HepG2 (cell line): Measurements from ENCODE around the gene RPS6KL1. TPM values are rescaled to one million over a fixed set of nuclear protein-coding genes. Genes with fewer than 3 reads are reported as not detected.

Experiments used
- BHLHE40 ChIP-seq: IDR thresholded peaks from 2 replicates; pipeline ENCODE4 v1.6.1; 2011; ENCODE audit warnings: low read length, improper control_type of control experiment
- HIVEP1 ChIP-seq: sonication (generic); formaldehyde crosslinking; IDR thresholded peaks from 2 replicates; pipeline ENCODE4 v1.4.0; 2020; ENCODE audit warnings: mild to moderate bottlenecking, missing genetic modification reagents
- KDM4B ChIP-seq: sonication (generic); formaldehyde crosslinking; IDR thresholded peaks from 2 replicates; pipeline ENCODE4 v1.4.0; 2020; ENCODE audit warnings: missing genetic modification reagents
- MXD3 ChIP-seq: IDR thresholded peaks from 2 replicates; pipeline ENCODE4 v1.6.1; 2016; ENCODE audit warnings: mild to moderate bottlenecking, missing biosample characterization, missing genetic modification reagents
- NFE2L1 ChIP-seq: sonication (generic); formaldehyde crosslinking; IDR thresholded peaks from 2 replicates; pipeline ENCODE4 v1.4.0; 2020; ENCODE audit warnings: missing genetic modification reagents, mild to moderate bottlenecking, borderline replicate concordance
- ONECUT2 ChIP-seq: sonication (generic); formaldehyde crosslinking; IDR thresholded peaks from 2 replicates; pipeline ENCODE4 v1.4.0; 2020; ENCODE audit warnings: missing genetic modification reagents
- USF2 ChIP-seq, 2 experiments: sonication (generic) in 1 of 2; formaldehyde crosslinking in 1 of 2; IDR thresholded peaks; 2 replicates each; pipeline versions ENCODE4 v1.5.1 to v1.6.1; 2011 to 2020; ENCODE audit warnings: borderline replicate concordance in 1 of 2, low read depth in 1 of 2, low read length in 1 of 2, mild to moderate bottlenecking in 1 of 2, missing genetic modification reagents in 1 of 2, moderate library complexity in 1 of 2
- YEATS4 ChIP-seq: sonication (generic); formaldehyde crosslinking; IDR thresholded peaks from 2 replicates; pipeline ENCODE4 v1.4.0; 2020; ENCODE audit warnings: missing genetic modification reagents, borderline replicate concordance
- ZBTB20 ChIP-seq: sonication (generic); formaldehyde crosslinking; IDR thresholded peaks from 2 replicates; pipeline ENCODE4 v1.8.1; 2023; ENCODE audit warnings: missing genetic modification reagents, low read depth, mild to moderate bottlenecking, borderline replicate concordance
- ZC3H4 ChIP-seq: sonication (generic); formaldehyde crosslinking; IDR thresholded peaks from 2 replicates; pipeline ENCODE4 v1.4.0; 2020; ENCODE audit warnings: missing genetic modification reagents, borderline replicate concordance
- ZMYM2 ChIP-seq: sonication (generic); formaldehyde crosslinking; IDR thresholded peaks from 2 replicates; pipeline ENCODE4 v1.8.0; 2022; ENCODE audit warnings: mild to moderate bottlenecking, missing genetic modification reagents
- ZNF12 ChIP-seq: sonication (generic); formaldehyde crosslinking; IDR thresholded peaks from 2 replicates; pipeline ENCODE4 v1.5.0; 2020; ENCODE audit warnings: missing genetic modification reagents
- ZNF274 ChIP-seq: sonication (generic); formaldehyde crosslinking; IDR thresholded peaks from 2 replicates; pipeline ENCODE4 v1.5.1; 2020; ENCODE audit warnings: mild to moderate bottlenecking, missing genetic modification reagents
- ZNF3 ChIP-seq: IDR thresholded peaks from 2 replicates; pipeline ENCODE4 v1.7.0; 2017; ENCODE audit warnings: inconsistent platforms
- ZNF335 ChIP-seq: sonication (generic); formaldehyde crosslinking; IDR thresholded peaks from 2 replicates; pipeline ENCODE4 v1.4.0; 2020; ENCODE audit warnings: missing genetic modification reagents
- ZNF503 ChIP-seq: sonication (generic); formaldehyde crosslinking; IDR thresholded peaks from 2 replicates; pipeline ENCODE4 v1.4.0; 2020; ENCODE audit warnings: missing genetic modification reagents
- ZNF512B ChIP-seq: sonication (generic); formaldehyde crosslinking; IDR thresholded peaks from 2 replicates; pipeline ENCODE4 v1.5.1; 2020; ENCODE audit warnings: missing genetic modification reagents, mild to moderate bottlenecking, borderline replicate concordance
- ZNF530 ChIP-seq: sonication (generic); formaldehyde crosslinking; IDR thresholded peaks from 2 replicates; pipeline ENCODE4 v1.5.0; 2020; ENCODE audit warnings: low read depth, mild to moderate bottlenecking, missing genetic modification reagents
- ZNF557 ChIP-seq: sonication (generic); formaldehyde crosslinking; IDR thresholded peaks from 2 replicates; pipeline ENCODE4 v1.4.0; 2020; ENCODE audit warnings: missing genetic modification reagents
- ZNF691 ChIP-seq: sonication (generic); formaldehyde crosslinking; IDR thresholded peaks from 2 replicates; pipeline ENCODE4 v1.4.0; 2020; ENCODE audit warnings: missing genetic modification reagents, low read depth, mild to moderate bottlenecking, borderline replicate concordance
- polyA plus RNA-seq, 8 experiments: library from polyadenylated mRNA; depleted of rRNA in 3 of 8; stranded (reverse) in 7 of 8; unstranded in 1 of 8; fragments of >200 nt; fragmentation: Illumina TruSeq in 4 of 8; extraction: Trizol in 4 of 8; gene quantifications; 2 replicates each; pipeline versions ENCODE4 v1.2.1 to v1.2.3, GENCODE V29; 2011 to 2016; ENCODE audit warnings: low read depth in 4 of 8, missing spikeins in 1 of 8, mixed read lengths in 1 of 8; ENCODE audit not compliant: insufficient read depth in 1 of 8
- total RNA-seq, 5 experiments: library from RNA; depleted of rRNA; stranded (reverse); fragments of >200 nt; fragmentation: Illumina TruSeq; extraction: Trizol; gene quantifications; 2 replicates each; pipeline ENCODE4 v1.2.3, GENCODE V29; 2016; ENCODE audit warnings: low read depth in 1 of 5

The RPS6KL1 gene
- total and polyA plus RNA-seq, 2 of the 13 experiments (the other 11 are each of a cell fraction or from before 2014, with no cell fraction given): 6.5 to 11.5 TPM

- TF ChIP-seq KDM4B (CRISPR knock-in tag): no peak
- no peak for TF ChIP-seq ZC3H4
- TF ChIP-seq ZNF512B (CRISPR knock-in tag): no peak
- TF ChIP-seq HIVEP1 (CRISPR knock-in tag): no peak; the same call in 1 of the 2 replicates
- no peak for TF ChIP-seq ZNF530 (CRISPR knock-in tag)
- 0 out of 2 replicates have a peak, but pooled peaks have one; percentile 68 for TF ChIP-seq ZNF503 (CRISPR knock-in tag)
- no peak; the same call in 1 of the 2 replicates for TF ChIP-seq YEATS4 (CRISPR knock-in tag)
- TF ChIP-seq ZNF691 (CRISPR knock-in tag): peak; percentile 100
- TF ChIP-seq ZNF3 (CRISPR knock-in tag): peak; percentile 100
- no peak for TF ChIP-seq BHLHE40
- no peak for TF ChIP-seq USF2 (IDR thresholded peaks at IDR 0.05; ENCODE audit: low read depth, low read length)
- no peak for TF ChIP-seq USF2 (CRISPR knock-in tag; IDR thresholded peaks at IDR 0.05; ENCODE audit: borderline replicate concordance)
- TF ChIP-seq ZNF274: peak; percentile 63; the same call in 1 of the 2 replicates
- TF ChIP-seq NFE2L1 (CRISPR knock-in tag): no peak
- TF ChIP-seq ZNF335 (CRISPR knock-in tag): no peak
- TF ChIP-seq ZBTB20 (CRISPR knock-in tag): no peak
- no peak for TF ChIP-seq ZNF557 (CRISPR knock-in tag)
- TF ChIP-seq MXD3: no peak
- TF ChIP-seq ZMYM2 (CRISPR knock-in tag): 0 out of 2 replicates have a peak, but pooled peaks have one; percentile 51
- TF ChIP-seq ZNF12 (CRISPR knock-in tag): 0 out of 2 replicates have a peak, but pooled peaks have one; percentile 40
- TF ChIP-seq ONECUT2 (CRISPR knock-in tag): no peak
Observed at GRCh38 chr14:74945852-74946658, 23.0 kb upstream of the RPS6KL1 start (continued).
